NCI-H2171 (cell line): Measurements from ENCODE around the gene OSBPL2.

ENCODE experiments used
- DNase-seq: peaks from one replicate; lab custom pipeline; 2025; lab: John Stamatoyannopoulos, UW

OSBPL2 gene

GRCh38 chr20:62344782-62345181 is 106.5 kb downstream of the OSBPL2 start:
- DNase-seq: no peak
